Measurements from ENCODE around the gene THADA. TPM values are rescaled to one million over a fixed set of nuclear protein-coding genes. Genes with fewer than 3 reads are reported as not detected.
A peak's percentile ranks its signal among the peaks of the same experiment; 100 is the strongest.

The THADA gene
- total RNA-seq, 1 donor, result 39.4 TPM

GRCh38 chr2:43222475-43223309 lies 373.1 kb downstream of the THADA start:
- Histone ChIP-seq H3K4me2 (ENCODE audit: insufficient read depth, low read length) (peak overlapping the region; percentile 85), H3K4me1 (ENCODE audit: insufficient read depth, low read length) (peaks cover 56% of the 10 kb centered on the region), H2AFZ (ENCODE audit: low read length) (no peak overlapping the region), H4K20me1 (ENCODE audit: insufficient read depth, low read length) (peaks cover 19% of the 10 kb centered on the region), H3K27me3 (ENCODE audit: insufficient read depth, low read length) (no peaks in the 10 kb centered on the region), H3K79me2 (ENCODE audit: insufficient read depth, low read length) (peaks cover 53% of the 10 kb centered on the region), H3K36me3 (ENCODE audit: insufficient read depth, low read length) (peaks cover 30% of the 10 kb centered on the region), H3K27ac (ENCODE audit: low read depth, low read length) (peak overlapping the region; percentile 88), H3K9me3 (ENCODE audit: low read depth, low read length) (no peaks in the 10 kb centered on the region), H3K4me3 (ENCODE audit: insufficient read depth, low read length) (peak overlapping the region; percentile 90)
- TF ChIP-seq CTCF (IDR thresholded peaks at IDR 0.05; ENCODE audit: extremely low read depth, low read depth, low read length), result no peak
- peak; percentile 79 for DNase-seq (ENCODE audit: insufficient read length, low spot score, missing footprints)

DNA sequence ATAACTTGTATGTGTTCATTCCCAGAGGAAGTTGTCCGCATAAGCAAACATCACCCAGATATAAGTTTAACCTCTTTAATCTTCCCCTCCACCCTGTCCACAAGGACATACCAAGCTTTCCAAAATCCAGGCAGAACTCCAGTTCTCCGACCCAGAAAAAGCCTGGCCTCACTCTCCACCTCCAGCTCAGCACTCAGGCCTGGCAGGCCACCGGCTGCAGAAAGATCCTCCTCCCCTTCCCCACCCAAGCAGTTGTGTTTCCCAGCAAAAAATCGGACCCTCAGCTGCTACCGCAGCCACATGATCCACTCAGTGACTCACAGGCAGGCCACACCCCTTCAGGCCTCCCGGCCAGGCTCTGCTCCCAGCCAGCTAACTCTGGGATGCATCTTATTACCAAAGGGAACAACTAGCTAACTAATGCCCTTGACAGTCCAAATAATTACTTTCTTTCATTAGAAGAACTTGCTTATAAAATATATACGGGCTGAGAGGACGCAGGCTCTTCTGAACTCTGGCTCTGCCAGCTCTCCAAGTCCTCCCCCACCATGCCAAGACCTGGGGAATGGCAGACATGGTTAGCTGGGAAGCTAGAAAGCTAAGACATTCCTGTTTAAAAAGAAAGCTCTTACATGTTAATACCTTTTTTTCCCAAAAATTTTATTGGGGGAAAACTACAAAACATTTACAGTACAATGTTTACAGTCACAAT lies 373.9 kb downstream of the THADA start:
- peaks cover 52% of the 10 kb centered on the region for H3K4me1 ChIP-seq (ENCODE audit: insufficient read depth, low read length)
- H3K4me3 ChIP-seq (ENCODE audit: insufficient read depth, low read length), result peak overlapping the region; percentile 90
- no peaks in the 10 kb centered on the region for H3K9me3 ChIP-seq (ENCODE audit: low read depth, low read length)
- no peak overlapping the region for H2AFZ ChIP-seq (ENCODE audit: low read length)
- peak overlapping the region; percentile 88 for H3K27ac ChIP-seq (ENCODE audit: low read depth, low read length)
- TF ChIP-seq CTCF (IDR thresholded peaks at IDR 0.05; ENCODE audit: extremely low read depth, low read depth, low read length), result no peak
- no peaks in the 10 kb centered on the region for H3K27me3 ChIP-seq (ENCODE audit: insufficient read depth, low read length)
- peaks cover 30% of the 10 kb centered on the region for H3K36me3 ChIP-seq (ENCODE audit: insufficient read depth, low read length)
- peak; percentile 97 for DNase-seq (ENCODE audit: insufficient read length, low spot score, missing footprints)
- peaks cover 19% of the 10 kb centered on the region for H4K20me1 ChIP-seq (ENCODE audit: insufficient read depth, low read length)
- peak overlapping the region; percentile 85 for H3K4me2 ChIP-seq (ENCODE audit: insufficient read depth, low read length)
- peaks cover 56% of the 10 kb centered on the region for H3K79me2 ChIP-seq (ENCODE audit: insufficient read depth, low read length)

- DNase-seq (ENCODE audit: insufficient read length, low spot score, missing footprints), result peak; percentile 73
- Histone ChIP-seq H3K36me3 (ENCODE audit: insufficient read depth, low read length) (peaks cover 30% of the 10 kb centered on the region), H2AFZ (ENCODE audit: low read length) (no peak overlapping the region), H3K9me3 (ENCODE audit: low read depth, low read length) (no peaks in the 10 kb centered on the region), H4K20me1 (ENCODE audit: insufficient read depth, low read length) (peaks cover 19% of the 10 kb centered on the region), H3K4me2 (ENCODE audit: insufficient read depth, low read length) (peak overlapping the region; percentile 85), H3K79me2 (ENCODE audit: insufficient read depth, low read length) (peaks cover 56% of the 10 kb centered on the region), H3K4me1 (ENCODE audit: insufficient read depth, low read length) (peaks cover 52% of the 10 kb centered on the region), H3K4me3 (ENCODE audit: insufficient read depth, low read length) (peak overlapping the region; percentile 90), H3K27me3 (ENCODE audit: insufficient read depth, low read length) (no peaks in the 10 kb centered on the region), H3K27ac (ENCODE audit: low read depth, low read length) (peak overlapping the region; percentile 88)
- TF ChIP-seq CTCF (IDR thresholded peaks at IDR 0.05; ENCODE audit: extremely low read depth, low read depth, low read length), result no peak
Measured at GRCh38 chr2:43221124-43221762, 374.6 kb downstream of the THADA start.

Measured in osteoblast (primary cell).